Fibroblast of upper back skin (primary cell): ENCODE results near the gene DAGLA.
"Not testable (repeated sequence)": the region's sequence is repeated elsewhere in the genome, so short reads cannot be mapped to it uniquely, and the experiment has no call there.

Experiments used
- DNase-seq: peaks from one replicate; pipeline ENCODE4 v3.0.0-alpha.2; 2013

The DAGLA gene

DNA sequence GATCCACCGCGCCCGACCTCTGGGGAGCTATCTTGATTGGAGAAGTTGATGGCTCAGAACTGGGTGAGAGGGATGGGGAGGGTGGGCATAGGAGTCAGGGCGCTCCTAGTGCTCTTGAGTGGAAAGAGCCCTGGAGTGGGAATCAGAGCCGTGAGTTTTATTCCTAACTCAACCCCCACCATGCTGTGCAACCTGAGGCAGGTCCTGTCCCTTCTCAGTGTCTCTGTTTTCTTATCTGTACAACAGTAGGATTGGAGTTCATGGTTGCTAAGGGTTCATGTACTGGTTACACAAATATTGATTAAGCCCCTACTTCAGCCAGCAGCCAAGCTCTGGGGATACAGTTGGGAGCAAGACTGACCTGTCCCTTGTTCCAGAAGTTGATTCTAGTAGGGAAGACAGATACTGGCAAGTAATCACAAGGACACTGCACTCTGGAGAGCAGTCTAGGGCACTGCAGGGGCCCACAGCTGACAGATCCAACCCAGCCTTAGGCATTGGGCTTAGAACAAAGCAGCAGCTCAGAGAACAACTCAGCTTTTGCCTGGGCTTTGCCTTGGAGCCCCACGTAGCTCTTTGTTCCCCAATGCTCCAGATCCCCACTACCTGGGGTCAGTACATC lies 12.4 kb upstream of the DAGLA start:
- no peak for DNase-seq

- DNase-seq, result no peak
These were observed 10.8 kb upstream of the DAGLA start for GRCh38 chr11:61669417-61669816.

DNA sequence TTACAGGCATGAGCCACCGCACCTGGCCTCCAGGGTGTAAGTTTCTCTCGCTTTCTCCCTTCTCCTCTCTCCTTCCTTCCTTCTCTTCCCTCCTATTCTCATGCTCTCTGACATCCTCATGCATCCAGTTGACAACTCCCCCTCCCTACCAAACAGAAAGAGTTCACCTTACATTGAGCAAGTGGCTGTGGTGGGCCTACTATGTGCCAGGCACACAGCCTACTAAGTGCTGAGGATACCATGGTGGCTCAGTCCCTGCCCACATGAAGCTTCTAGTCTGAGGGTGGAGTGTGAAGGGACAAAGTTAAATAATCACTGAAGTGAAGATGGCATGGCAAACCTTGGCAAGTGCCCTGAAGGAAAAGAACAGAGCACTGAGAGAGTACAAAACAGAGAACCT lies 9.6 kb upstream of the DAGLA start:
- DNase-seq, result no peak

DNA sequence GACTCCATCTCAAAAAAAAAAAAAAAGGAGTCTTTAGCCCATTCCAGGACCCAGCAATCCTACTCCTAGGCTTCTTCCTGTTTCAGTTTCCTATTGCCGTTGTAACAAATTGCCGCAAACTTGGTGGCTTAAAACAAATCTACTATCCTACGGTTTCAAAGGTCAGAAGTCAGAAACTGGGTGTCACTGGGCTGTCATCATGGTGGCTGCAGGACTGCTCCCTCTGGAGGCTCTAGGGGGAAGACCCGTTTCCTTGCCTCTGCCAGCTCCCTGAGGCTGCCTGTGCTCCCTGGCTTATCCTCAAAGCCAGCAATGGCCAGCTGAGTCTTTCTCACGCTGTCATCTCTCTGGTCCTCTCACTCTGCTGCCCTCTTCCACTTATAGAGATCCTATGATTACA lies 8.7 kb upstream of the DAGLA start:
- DNase-seq, result no peak

- not testable (repeated sequence) for DNase-seq
These were observed 6.2 kb upstream of the DAGLA start for GRCh38 chr11:61673946-61674467.

- no peak for DNase-seq
These were observed 4.4 kb upstream of the DAGLA start for GRCh38 chr11:61675826-61676225.

GRCh38 chr11:61679296-61679695 lies 895 bp upstream of the DAGLA start:
- DNase-seq, result no peak

DNA sequence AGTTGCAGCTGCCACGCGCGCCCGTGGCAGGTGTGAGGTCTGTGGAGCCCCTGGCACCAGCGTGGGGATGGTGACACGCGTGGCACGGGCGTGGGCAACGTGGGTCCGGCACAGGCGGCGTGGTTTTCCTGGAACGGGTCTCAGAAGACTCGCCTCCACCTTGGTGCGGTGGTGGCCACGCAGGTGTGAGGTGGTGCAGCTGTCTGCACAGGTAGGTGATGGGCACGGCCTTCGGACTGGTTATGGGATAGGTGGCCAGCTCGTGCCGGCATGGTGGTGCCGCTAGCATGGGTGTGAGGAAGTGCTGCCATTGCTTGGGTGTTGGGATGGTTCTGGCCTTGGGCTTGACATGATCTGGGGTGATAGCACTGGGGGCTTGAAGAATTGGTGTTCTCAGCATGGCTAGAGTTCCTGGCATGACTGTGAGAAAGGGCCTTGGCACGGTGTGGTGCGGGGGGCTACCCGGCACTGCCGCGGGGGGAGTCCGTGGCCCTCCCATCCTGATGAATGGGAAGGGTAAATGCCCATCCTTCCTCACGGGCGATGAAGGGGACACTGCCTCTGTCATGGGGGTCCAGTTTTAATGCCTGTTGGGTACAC lies 531 bp downstream of the DAGLA start:
- no peak for DNase-seq

- DNase-seq, result no peak
These were observed 2.0 kb downstream of the DAGLA start for GRCh38 chr11:61682093-61682732.

DNA sequence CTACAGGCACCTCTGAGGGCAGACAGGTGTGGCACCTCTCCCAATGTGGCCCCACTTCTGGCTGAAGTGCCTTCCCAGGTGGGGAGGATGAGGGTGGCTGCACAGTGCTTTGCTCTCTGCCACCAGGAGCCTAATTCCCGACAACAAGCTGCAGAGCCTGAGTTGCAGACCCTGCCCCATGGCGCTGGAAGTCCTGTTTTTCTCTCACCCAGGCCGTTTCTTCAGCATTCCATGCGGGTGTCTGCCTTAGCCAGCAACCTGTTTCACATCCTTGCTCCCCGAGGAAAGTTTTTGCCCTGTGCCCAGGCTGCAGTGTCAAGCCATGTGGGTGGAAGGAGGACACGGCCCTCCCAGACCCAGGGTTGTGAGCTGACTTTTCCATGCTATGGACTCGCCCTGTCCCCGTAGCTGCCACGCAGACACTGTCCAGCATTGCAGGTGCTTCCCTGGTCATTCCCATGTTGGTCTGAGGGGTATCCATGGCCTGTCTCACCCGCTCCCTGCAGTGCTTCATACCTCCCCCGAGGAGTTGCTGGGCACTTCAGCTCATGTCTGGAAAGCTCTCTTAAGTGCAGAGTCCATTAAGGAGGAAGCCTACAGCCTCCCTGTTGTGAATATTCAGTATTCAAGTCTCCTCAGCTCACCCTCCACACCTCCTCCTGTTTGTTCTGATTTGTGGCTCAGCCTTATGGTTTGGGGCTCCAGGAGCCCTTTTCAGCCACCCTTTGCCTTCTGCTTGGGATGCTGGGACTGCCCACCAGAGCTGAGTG lies 2.9 kb downstream of the DAGLA start:
- no peak for DNase-seq

DNA sequence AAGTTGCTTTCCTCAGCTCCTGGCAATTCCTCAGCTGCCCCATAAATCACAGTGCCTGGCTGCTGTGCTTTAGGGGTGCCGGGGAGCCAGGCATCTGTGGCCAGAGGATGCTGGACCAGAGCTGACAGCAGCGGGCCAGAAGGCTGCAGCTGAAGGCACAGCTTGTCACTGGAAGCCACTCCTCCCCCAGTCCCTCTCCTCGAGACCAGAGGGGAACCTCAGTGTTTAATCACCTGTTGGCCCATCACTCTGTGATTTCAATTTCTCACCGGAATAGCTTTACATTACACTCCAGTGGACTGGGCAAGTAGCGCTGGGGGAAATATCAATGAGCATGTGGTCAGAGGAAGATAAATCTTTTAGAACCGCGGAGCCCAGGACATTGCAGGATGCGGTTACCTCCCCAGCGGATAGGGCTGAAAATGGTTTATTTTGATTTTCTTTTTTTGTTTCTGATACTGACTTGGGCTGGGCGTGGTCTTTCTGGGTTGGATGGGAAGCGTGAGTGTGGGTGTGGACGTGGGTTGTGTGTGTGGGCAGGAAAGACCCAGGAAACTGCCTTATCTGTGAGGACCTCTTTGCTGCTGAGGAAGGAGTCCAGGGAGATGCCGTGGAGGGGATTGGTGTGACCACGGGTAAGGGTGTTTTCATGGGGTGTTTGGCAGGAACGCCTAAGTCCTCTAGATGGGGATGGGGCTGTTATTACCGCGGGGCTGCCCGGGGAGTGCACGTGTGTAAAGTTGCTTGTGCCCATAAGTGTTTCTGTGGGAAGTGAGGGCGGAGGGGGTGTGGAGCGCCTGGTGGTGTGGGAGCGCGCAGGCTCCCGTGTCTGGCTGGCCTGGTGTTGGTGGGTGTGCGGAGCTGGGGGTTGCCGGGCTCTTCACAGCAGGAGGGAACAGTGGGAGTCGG lies 4.0 kb downstream of the DAGLA start:
- DNase-seq, result peak; percentile 47

DNA sequence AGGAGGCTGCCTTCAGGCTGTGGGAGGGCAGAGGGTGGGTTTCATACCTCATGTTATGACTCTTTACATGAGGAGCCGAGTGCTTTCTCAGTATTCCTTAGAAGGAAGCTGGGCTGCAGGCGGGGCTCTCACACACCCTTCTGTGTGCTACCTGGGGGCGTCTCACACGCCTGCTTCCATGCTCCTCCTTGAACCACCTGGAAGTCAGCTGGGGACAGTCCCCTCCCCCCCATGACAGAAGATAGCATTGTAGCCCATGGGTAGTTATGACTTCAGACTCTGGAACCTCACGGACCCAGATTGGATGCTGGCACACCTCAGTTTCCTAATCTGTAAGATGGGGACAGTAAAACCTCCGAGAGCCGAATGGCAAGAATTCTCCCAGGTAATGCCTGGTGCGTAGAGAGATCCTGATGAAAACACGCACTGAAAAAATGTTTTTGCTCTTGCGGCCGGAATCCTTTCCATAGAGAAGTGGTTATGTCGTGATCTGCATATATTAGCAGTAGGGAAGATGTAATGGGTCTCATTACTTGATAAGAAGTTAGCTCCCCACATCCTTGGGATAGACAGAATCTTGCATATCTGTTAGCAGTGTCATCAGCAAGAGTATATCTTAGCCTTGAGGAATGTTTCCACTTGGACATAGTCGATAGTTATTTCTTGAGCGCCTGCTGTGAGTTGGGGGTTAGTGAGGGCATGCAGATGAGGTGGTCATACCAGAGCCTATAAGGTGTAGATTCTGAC lies 4.9 kb downstream of the DAGLA start:
- DNase-seq, result peak; percentile 33

GRCh38 chr11:61685617-61685967 lies 5.4 kb downstream of the DAGLA start:
- no peak for DNase-seq

GRCh38 chr11:61686066-61686465 lies 5.9 kb downstream of the DAGLA start:
- DNase-seq, result no peak

GRCh38 chr11:61686469-61686868 lies 6.3 kb downstream of the DAGLA start:
- DNase-seq, result no peak

DNA sequence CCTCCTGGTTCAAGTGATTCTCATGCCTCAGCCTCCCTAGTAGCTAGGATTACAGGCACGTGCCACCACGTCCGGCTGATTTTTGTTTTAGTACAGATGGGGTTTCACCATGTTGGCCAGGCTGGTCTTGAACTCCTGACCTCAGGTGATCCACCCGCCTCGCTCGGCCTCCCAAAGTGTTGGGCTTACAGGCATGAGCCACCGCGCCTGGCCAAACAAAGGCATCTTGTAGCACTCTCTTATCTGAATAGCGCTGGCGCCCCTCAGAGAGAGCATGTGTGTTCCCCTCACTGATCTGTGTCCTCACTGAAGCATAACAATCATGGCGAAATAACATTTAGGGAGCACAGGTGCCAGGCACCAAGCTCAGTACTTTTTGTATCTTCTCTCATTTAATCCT lies 7.2 kb downstream of the DAGLA start:
- DNase-seq, result no peak

GRCh38 chr11:61688365-61689163 lies 8.4 kb downstream of the DAGLA start:
- peak; percentile 21 for DNase-seq

DNA sequence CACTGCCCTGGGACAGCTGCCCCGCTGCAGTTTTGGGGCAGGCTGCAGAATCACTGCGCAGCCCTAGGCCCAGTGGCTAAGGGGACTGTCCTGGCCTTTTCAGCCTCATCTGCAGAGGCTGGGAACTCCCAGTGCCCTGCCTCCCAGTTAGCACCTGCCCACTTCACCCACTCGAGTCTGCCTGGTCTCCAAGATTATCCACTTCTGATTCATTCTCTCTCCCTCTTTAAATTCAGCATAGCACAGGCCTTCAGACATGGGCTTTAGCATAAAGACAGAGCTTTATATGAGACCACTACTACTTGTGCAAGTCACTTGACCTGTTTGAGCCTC lies 8.9 kb downstream of the DAGLA start:
- no peak for DNase-seq

DNA sequence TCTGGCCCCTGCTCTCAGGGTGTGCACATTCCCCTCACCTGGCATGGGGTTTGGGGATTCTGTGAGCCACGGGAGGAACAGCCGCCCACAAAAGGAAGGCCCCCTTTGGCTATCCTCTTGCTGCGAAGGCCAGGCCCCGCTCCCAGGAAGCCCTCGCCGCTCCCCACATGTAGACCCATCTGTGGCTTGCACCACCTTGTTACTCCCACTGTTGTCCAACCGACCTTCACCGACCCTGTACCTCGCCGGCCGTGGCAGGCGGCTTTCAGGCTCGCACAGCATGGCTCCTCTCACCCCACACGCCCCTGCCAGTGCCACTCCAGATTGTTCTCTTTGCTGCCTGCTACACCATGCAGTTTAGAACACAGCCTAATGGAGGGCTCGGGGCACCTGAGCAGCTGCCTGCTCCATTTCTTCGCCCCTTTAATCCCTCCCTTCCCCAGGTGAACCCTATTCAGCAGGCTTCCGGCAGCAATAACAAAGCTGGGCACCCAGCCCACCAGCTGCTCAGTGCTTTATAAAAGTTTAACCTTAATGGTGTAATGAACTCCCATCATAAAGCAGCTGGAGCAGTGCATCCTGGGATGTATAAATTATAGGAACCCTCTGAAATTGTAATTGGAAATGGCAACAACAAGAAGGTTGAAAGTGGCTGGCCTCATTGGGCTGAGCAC lies 10.7 kb downstream of the DAGLA start:
- DNase-seq, result no peak

DNA sequence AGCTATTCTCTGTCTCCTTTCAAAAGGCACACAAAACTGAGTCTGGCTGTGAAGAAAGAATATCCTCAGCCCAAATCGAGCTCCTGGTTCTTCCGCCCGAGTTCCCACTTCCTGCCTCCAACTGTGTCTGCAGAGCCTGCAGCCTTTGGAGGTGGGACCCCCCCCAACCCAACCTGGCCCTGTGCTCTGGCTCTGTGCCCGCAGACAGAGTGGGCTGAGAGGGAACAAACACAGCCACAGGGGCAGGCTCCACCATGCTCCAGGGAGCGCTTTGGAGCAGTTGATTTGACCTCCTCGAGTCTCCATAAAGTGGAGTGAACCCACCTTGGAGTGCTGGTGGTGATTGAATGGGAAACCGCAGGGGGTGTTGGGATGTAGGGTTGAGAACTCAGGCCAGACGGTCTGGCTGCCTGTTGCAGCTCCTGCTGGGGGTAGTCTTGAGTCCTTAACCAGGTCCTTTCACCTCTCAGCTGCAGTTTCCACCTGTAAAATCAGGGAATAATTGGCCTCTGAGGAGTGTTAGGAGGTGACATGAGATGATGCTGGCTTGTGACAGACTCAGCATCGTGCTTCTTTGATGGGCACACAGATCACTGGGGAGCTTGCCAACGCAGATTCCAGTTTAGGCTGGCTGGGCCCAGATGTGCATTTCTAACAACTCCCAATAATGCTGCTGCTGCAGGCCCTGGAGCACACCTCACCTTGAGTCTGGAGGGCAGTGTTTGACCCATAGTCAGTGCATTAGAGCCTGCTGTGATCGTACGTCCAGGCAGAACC lies 11.4 kb downstream of the DAGLA start:
- no peak for DNase-seq
